GM21576 (cell line): Measurements from ENCODE around the gene LHCGR.
"Not testable (repeated sequence)": the region's sequence is repeated elsewhere in the genome, so short reads cannot be mapped to it uniquely, and the experiment has no call there.

Experiments
- ATAC-seq: cut with Tn5 transposase; IDR thresholded peaks from one replicate; pipeline ENCODE4 v1.9.1; 2021; ENCODE audit warnings: mild to moderate bottlenecking, moderate library complexity; ENCODE audit not compliant: unreplicated experiment

LHCGR gene

DNA sequence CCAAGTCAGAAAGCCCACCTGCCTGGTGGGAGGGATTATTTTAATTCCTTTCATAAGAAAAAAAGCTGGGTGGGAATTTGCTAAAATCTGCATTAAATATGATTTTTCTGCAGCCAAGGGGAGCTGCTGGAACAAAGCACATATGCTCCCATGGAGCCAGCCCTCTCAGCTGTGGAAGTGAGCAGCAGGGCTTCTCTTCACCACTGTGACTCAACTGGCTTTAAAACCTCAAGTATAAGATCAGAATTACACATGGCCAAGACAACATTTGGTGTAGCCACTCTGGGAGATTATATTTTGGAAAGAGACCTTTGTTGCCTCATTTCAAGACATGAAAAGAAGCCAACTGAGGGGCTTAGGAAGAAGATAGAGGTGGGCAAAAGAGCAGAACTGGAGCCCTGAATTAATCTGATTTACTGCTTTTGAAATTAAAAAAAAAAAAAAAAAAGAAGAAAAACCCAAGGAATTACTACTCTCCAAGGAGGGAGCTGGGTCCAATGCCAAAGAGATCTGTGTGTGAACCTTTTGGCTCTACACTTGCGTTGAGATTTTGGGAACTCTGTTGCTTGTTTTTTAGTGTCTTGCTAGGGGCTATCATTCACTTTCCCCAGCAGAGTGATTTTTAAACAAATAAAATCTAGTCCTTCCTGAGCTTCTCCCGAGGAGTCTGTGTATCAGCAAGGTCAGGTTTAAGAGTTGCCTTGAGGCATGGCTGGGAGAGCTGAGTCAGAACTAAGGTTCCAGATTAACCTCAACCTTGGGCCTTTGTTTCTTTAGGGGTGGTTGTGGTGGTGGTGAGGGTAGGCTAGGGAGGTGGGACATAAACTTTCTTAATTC lies 6.0 kb downstream of the LHCGR start:
- ATAC-seq, result peak; percentile 41

- ATAC-seq, result no peak
Measured at GRCh38 chr2:48747319-48747718, 8.2 kb downstream of the LHCGR start.

- ATAC-seq, result not testable (repeated sequence)
Measured at GRCh38 chr2:48739236-48739635, 16.3 kb downstream of the LHCGR start.

DNA sequence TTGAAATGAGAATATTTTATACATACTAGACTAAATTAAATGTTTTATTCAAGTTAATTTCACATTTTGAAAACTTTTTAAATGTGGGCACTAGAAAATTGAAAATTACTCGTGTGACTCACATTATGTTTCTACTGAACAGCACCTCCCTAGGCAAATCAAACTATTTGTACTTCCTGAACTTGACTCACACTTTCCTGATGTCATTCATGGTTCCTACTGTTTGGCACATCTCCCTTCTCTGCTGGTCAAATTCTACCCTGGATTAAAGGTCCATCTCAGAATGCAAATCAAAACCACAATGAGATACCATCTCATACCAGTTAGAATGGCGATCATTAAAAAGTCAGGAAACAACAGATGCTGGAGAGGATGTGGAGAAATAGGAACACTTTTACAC lies 16.7 kb downstream of the LHCGR start:
- ATAC-seq, result no peak

DNA sequence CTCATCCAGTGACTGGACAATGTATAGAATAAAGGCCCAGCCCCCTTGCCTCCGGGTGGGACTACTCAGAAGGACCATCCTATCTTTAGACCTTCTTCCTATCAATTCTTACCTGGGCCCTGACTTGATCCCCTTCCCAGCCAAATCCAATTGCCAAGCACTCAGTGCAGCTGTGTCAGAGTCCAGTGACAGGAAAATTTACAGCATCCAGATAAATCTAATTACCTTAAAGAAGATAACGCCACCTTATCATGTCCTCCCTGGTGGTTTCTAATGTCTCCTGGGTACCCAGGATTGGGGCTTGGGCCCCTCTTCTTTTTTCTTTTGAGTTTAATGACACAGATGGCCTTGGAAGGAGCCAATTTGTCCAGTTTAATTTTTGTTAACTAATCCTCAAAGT lies 19.3 kb downstream of the LHCGR start:
- no peak for ATAC-seq

GRCh38 chr2:48734576-48735303 lies 20.8 kb downstream of the LHCGR start:
- ATAC-seq, result no peak

DNA sequence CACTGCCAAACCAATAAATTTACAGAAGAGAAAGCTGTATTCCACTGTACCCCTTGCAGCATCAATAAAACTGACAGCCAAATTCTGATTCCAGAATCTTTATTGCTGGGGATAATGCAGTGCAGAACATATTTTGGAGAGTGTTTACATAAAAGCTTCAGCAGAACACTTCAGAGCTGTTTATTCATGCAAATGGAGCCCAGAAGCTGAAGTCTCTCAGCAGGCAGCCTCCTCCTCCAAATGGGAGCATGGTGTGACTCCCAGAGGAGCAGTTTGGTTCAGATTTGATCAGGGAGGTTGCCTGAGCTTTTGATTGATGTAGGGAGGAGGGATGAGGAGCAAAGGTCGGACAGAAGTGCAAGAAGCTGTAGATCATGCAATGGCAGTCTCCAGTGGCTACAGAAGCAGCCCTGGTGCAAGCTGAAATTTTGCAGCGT lies 22.4 kb downstream of the LHCGR start:
- no peak for ATAC-seq

GRCh38 chr2:48728840-48729239 lies 26.7 kb downstream of the LHCGR start:
- ATAC-seq, result no peak

GRCh38 chr2:48728295-48728694 lies 27.2 kb downstream of the LHCGR start:
- no peak for ATAC-seq

DNA sequence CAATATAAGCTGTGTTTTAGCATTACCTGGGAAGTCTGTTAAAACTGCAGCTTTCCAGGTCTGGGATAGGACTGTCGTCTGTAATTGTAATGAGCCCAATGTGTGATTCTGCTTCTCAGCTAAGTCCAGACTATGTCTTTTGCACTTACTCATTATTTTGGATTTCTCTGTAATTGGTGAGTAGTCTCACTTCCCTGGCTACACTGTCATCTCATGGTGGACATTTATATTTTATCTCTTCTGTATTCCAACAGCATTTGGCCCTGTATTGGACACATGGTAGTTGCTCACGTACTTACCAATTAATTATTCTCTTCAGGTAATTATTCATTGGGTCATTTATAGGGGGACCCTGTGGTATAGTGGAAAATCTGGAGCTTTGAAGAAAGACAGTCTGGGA lies 28.0 kb downstream of the LHCGR start:
- no peak for ATAC-seq

DNA sequence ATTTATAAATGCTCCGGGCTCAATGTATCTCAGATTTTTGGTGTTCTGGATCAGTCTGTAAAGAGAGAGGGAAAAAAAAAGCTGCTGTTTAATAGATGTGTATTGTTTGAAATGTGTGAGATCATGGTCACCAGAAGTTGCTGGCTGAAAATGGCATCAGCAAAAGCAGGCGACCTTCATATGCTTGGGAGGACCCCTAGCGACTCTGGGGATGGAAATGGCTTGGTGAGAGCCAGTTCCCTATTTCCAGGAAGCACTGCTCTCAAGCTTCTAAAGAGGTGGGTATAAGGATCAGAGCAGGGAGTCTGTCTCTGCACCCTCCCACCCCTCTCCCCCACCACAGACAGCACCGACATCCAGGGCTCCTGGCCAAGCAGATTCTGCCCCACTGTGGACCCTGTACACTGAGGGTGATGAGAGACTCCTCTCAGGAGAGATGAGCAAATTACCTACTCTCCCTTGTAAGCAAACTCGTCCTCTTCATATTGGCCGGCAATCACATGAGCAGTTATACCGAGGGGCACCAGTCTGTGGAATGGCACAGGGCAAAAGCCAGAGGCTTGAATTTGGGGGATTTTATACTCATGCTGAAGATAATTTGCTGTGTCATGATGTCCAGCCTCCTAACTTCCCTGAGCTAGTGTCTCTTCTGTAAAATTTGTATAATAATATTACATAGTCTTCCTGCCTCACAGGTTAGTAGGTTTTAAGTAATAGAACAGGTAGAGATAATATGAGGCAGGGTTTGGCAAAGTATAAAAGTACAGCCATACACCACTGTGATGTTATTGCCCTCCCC lies 29.6 kb downstream of the LHCGR start:
- no peak for ATAC-seq

GRCh38 chr2:48724278-48724677 lies 31.2 kb downstream of the LHCGR start:
- no peak for ATAC-seq

GRCh38 chr2:48723129-48723528 lies 32.4 kb downstream of the LHCGR start:
- ATAC-seq, result no peak

- no peak for ATAC-seq
Measured at GRCh38 chr2:48722391-48722790, 33.1 kb downstream of the LHCGR start.

- no peak for ATAC-seq
Measured at GRCh38 chr2:48721158-48721557, 34.4 kb downstream of the LHCGR start.

GRCh38 chr2:48719480-48720177 lies 35.9 kb downstream of the LHCGR start:
- ATAC-seq, result no peak

DNA sequence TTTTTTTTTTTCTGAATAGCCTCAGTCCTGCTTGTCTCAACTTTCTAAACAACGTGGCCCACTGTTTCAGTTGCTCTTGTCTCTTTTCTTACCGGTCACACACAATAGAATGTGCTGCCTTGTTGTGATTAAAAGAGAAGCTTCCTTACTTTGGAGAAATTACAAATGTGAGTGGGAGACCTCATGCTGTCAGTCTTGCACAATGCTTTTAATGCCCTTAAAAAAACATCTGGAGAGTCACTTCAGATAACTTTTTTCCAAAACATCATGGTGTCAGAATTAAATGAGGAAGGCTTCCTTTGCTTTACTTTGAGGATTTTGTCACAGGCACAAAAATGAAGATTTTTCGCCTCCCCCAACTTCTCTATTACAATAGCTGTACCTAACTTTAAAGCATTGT lies 37.7 kb downstream of the LHCGR start:
- ATAC-seq, result no peak

DNA sequence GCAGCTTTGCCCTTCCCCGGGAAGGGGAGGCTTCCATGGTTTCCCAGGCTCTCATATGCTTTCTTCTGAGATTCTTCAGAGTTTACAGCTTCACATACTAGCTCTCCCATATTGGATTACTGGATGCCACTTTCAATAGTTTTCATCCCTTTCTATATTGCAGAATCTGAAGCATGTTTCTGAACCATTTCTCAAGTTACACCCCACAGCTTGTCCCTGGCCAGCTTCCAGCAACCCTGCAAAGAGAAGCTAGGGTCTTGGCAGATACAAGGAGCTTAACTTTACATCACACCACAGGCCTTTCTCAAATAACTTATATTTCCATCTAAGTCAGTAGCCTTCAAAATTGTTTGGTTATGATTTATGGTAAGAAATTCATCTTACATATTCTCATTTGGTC lies 39.6 kb downstream of the LHCGR start:
- ATAC-seq, result no peak

DNA sequence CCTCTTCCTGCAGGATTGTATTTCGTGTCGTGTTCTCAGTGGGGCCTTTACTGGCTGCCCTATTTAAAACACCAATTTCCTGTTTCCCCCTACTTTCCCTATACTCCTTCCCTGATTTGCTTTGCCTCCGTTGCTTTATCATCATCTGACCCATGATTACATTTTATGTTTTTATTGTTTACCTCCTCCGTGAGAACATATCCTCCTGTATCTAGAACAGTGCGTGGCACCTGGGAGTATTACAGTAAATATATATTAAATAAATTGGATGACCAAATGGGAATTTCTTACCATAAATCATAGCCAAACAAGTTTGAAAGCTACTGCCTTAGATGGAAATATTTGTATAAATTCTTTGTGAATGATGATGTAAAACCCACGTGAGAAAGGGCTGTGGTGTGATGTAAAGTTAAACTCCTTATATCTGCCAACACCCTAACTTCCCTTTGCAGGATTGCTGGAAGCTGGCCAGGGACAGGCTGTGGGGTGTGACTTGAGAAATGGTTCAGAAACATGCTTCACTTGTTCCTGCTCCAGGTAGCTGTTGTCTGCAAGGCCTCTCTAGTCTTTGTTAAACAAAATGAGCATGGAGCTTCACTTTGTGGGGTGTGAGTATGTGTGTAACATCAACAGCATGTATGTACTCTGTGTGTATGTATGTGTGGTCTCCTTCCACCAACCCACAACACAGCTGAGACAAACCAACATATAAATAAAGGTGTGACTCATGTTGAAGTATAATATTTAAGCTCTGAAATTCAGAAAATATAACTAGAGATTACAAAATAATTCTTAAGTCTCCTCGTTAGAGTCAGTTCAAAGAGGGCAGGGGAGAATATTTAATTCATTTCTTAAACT lies 40.3 kb downstream of the LHCGR start:
- ATAC-seq, result no peak

- no peak for ATAC-seq
Measured at GRCh38 chr2:48714245-48714644, 41.3 kb downstream of the LHCGR start.
